K562 (cell line): ENCODE measurements around the gene ISG20. TPM values are rescaled to one million over a fixed set of nuclear protein-coding genes. Genes with fewer than 3 reads are reported as not detected.

Source experiments
- ATAC-seq: fragments of 200-7000 bp; cut with Tn5 transposase; 3 replicates; pipeline ENCODE4 v1.9.1; 2020; ENCODE audit warnings: moderate library complexity
- BruUV-seq: library from RNA; stranded (reverse); fragments of 400-500 nt; replicated peaks from 2 replicates; lab custom pipeline; 2021; lab: Mats Ljungman, UMichigan
- CTCF ChIA-PET: fragments of 300-600 bp; formaldehyde crosslinking; extraction: SDS; loops from one replicate; lab custom pipeline; 2021; ENCODE audit warnings: low intra/inter-chr PET ratio; lab: Yijun Ruan, JAX
- POLR2A ChIA-PET: fragments of 300-600, 350-650 bp; sonication (Branson Sonifier 250); formaldehyde crosslinking; extraction: SDS; loops from one replicate; lab custom pipeline; 2021; ENCODE audit warnings: antibody characterized with exemption, inconsistent platforms; lab: Yijun Ruan, JAX
- DNase-seq, 4 experiments: peaks; one replicate each; pipeline versions ENCODE4 v3.0.0 to v3.0.0-alpha.2; 2011 to 2018; ENCODE audit warnings: low spot score in 3 of 4, mixed read lengths in 3 of 4; ENCODE audit errors: extremely low read depth in 1 of 4
- FAIRE-seq: peaks from 2 replicates; lab custom pipeline; 2011; peaks lifted over from hg19 to GRCh38; lab: Jason Lieb, UNC
- H2AFZ ChIP-seq: 2 replicates; pipeline ENCODE4 v1.6.0; 2011; ENCODE audit warnings: low read depth, low read length, control low read depth, inconsistent platforms
- H3K27ac ChIP-seq: fragments of 200-600 bp; 3 replicates; pipeline ENCODE4 v1.8.0; 2011; ENCODE audit warnings: low read depth, mild to moderate bottlenecking, control low read depth, inconsistent platforms, low read length, moderate library complexity, mixed read lengths; ENCODE audit errors: extremely low read depth
- H3K27me3 ChIP-seq, 2 experiments: fragments of 300-600 bp in 1 of 2; 2 replicates in 1 of 2; 3 replicates in 1 of 2; pipeline versions ENCODE4 v1.6.0 to v1.8.0; 2011; ENCODE audit warnings: inconsistent platforms in 2 of 2, low read length in 2 of 2, mild to moderate bottlenecking in 1 of 2, mixed read lengths in 1 of 2, moderate library complexity in 1 of 2; ENCODE audit not compliant: control insufficient read depth in 2 of 2, insufficient read depth in 2 of 2
- H3K36me3 ChIP-seq: fragments of 300-600 bp; 3 replicates; pipeline ENCODE4 v1.8.0; 2011; ENCODE audit warnings: mild to moderate bottlenecking, low read length, inconsistent platforms; ENCODE audit not compliant: control insufficient read depth, insufficient read depth
- H3K4me1 ChIP-seq, 2 experiments: fragments of 200-600 bp in 1 of 2; replicated peaks in 1 of 2; 2 replicates in 1 of 2; 3 replicates in 1 of 2; pipeline versions ENCODE4 v1.5.1 to v1.8.0; 2011; ENCODE audit warnings: inconsistent platforms in 2 of 2, low read length in 2 of 2, mild to moderate bottlenecking in 1 of 2, mixed read lengths in 1 of 2, moderate library complexity in 1 of 2; ENCODE audit not compliant: control insufficient read depth in 2 of 2, insufficient read depth in 2 of 2
- H3K4me2 ChIP-seq: 2 replicates; pipeline ENCODE4 v1.6.1; 2011; ENCODE audit warnings: low read length, control low read depth, inconsistent platforms, mixed read lengths; ENCODE audit not compliant: insufficient read depth
- H3K4me3 ChIP-seq: fragments of 200-600 bp; sonication (generic), shearing (Covaris generic); 2 replicates; pipeline ENCODE4 v1.5.1; 2016; ENCODE audit warnings: control low read depth, inconsistent platforms
- H3K79me2 ChIP-seq: fragments of 200-600 bp; 3 replicates; pipeline ENCODE4 v1.8.0; 2011; ENCODE audit warnings: low read length, inconsistent platforms; ENCODE audit not compliant: control insufficient read depth, insufficient read depth
- H3K9ac ChIP-seq, 2 experiments: 2 replicates each; pipeline versions ENCODE4 v1.6.0 to v1.6.1; 2011; ENCODE audit warnings: low read depth in 2 of 2, low read length in 2 of 2, control low read depth in 1 of 2, inconsistent platforms in 1 of 2, mild to moderate bottlenecking in 1 of 2, mixed read lengths in 1 of 2; ENCODE audit not compliant: insufficient read depth in 1 of 2
- H3K9me1 ChIP-seq: one replicate; pipeline ENCODE4 v1.6.0; 2011; ENCODE audit warnings: inconsistent platforms, mild to moderate bottlenecking, low read length, moderate library complexity; ENCODE audit not compliant: control insufficient read depth, insufficient read depth
- H3K9me3 ChIP-seq: replicated peaks from 2 replicates; pipeline ENCODE4 v1.5.1; 2011; ENCODE audit warnings: low read depth, low read length, inconsistent platforms; ENCODE audit not compliant: control insufficient read depth, insufficient read depth
- H4K20me1 ChIP-seq: replicated peaks from 2 replicates; pipeline ENCODE4 v1.6.1; 2011; ENCODE audit warnings: low read length, inconsistent platforms, mixed read lengths; ENCODE audit not compliant: control insufficient read depth, insufficient read depth
- BCL6 ChIP-seq: fragments of 250-450 bp; sonication (Bioruptor Pico); IDR thresholded peaks from 2 replicates; pipeline ENCODE4 v1.4.0; 2020
- HMG20A ChIP-seq: fragments of 450-650 bp; formaldehyde crosslinking; conservative IDR thresholded peaks from 2 replicates; pipeline ENCODE4 v1.4.0; 2020; ENCODE audit warnings: mild to moderate bottlenecking, mixed read lengths
- NCOA4 ChIP-seq: fragments of 450-650 bp; IDR thresholded peaks from 2 replicates; pipeline ENCODE4 v1.6.1; 2018; ENCODE audit warnings: mild to moderate bottlenecking; ENCODE audit not compliant: partially characterized antibody
- POLR2G ChIP-seq: fragments of 200-400 bp; formaldehyde crosslinking; IDR thresholded peaks from 2 replicates; pipeline ENCODE4 v1.6.1; 2017; ENCODE audit warnings: low read depth, mild to moderate bottlenecking, antibody characterized with exemption, low read length, moderate library complexity
- RBFOX2 ChIP-seq: fragments of 200-400 bp; formaldehyde crosslinking; IDR thresholded peaks from 2 replicates; pipeline ENCODE4 v1.6.1; 2017; ENCODE audit warnings: low read depth, mild to moderate bottlenecking, low read length, moderate library complexity
- RBM15 ChIP-seq: fragments of 200-400 bp; formaldehyde crosslinking; IDR thresholded peaks from 2 replicates; pipeline ENCODE4 v1.6.1; 2018; ENCODE audit warnings: mild to moderate bottlenecking, low read length, moderate library complexity; ENCODE audit not compliant: insufficient read depth
- SIX5 ChIP-seq, 2 experiments: IDR thresholded peaks; 2 replicates each; pipeline ENCODE4 v1.6.1; 2011; ENCODE audit warnings: low read length in 2 of 2, borderline replicate concordance in 1 of 2, low read depth in 1 of 2, mild to moderate bottlenecking in 1 of 2, moderate library complexity in 1 of 2; ENCODE audit not compliant: insufficient read depth in 1 of 2
- ZNF717 ChIP-seq: fragments of 250-450 bp; sonication (Bioruptor Pico); IDR thresholded peaks from 2 replicates; pipeline ENCODE4 v1.5.0; 2021
- WGBS: fragments of 100-300 bp; shearing (Covaris generic); methylation state at CpG from one replicate; pipeline ENCODE4 v1.1.6; 2016; ENCODE audit warnings: low coverage, mixed read lengths; ENCODE audit not compliant: insufficient coverage; ENCODE audit errors: missing lambda C conversion rate; 5-methylcytosine and 5-hydroxymethylcytosine counted together
- in situ Hi-C: fragments of 300-500 bp; cut with MboI; formaldehyde crosslinking; loops from 4 replicates; pipeline ENCODE4 v1.15.0; 2018; ENCODE audit warnings: inconsistent platforms, mixed read lengths
- intact Hi-C: fragments of 100-400 bp; cut with micrococcal nuclease; formaldehyde crosslinking; loops from 2 replicates; pipeline ENCODE4 v1.14.2; 2022
- polyA plus RNA-seq, 8 experiments: library from polyadenylated mRNA; depleted of rRNA in 4 of 8; stranded (reverse) in 5 of 8; unstranded in 3 of 8; fragments of >200 nt; fragmentation: Nextera tagmentation in 2 of 8; fragmentation: Illumina TruSeq in 1 of 8; extraction: Ambion mirVana in 2 of 8; extraction: Trizol in 1 of 8; gene quantifications; 2 replicates each; pipeline versions ENCODE4 v1.2.1 to v1.2.3, GENCODE V29; 2011 to 2014; ENCODE audit warnings: inconsistent platforms in 1 of 8, missing spikeins in 1 of 8
- total RNA-seq, 7 experiments: library from RNA; depleted of rRNA in 6 of 7; stranded (reverse); fragments of >200 nt in 6 of 7; fragmentation: Illumina TruSeq in 2 of 7; extraction: Trizol in 2 of 7; gene quantifications; 2 replicates each; pipeline versions ENCODE4 v1.2.1 to v1.2.3, GENCODE V29; 2011 to 2021; ENCODE audit warnings: low replicate concordance in 1 of 7

The ISG20 gene
- total and polyA plus RNA-seq, 9 of the 15 experiments (the other 6 are each of a cell fraction or from before 2014, with no cell fraction given) = 0.06 to 2.1 (median 1.00) TPM

DNA sequence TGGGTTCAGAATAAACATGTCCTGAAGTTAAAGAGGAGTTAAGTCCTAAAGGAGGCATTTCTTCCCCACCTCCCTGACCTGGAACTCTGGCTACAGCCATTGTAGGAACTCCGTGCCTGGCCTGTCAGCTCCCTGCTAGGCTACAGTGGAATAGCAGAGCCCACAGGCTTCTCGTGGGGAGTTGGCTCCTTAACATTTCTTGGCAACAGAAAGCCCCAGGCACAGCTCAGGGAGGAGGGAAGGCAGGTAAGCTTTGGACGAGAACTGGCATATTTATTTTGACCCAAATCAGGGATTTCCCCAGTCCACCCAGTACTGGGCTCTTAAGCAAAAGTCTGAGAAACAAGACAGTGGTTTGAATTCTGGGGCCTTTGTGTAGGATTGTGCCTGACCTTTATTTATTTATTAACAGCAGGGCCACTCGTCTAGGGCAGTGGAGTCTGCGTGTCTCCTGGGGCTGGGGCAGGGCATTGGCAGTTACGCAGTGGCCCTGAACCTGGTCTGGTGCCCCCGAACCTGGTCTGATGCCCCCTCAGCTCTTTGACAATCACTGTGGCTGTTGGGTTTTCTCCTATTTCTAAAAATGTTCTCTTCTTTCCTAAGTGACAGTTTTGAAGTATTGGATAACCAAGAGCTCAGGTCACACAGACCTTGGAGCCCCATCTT is 7.9 kb upstream of the ISG20 start:
- H3K4me3 ChIP-seq = no peak overlapping the region
- intact Hi-C loops = no loop called here
- no peak for TF ChIP-seq SIX5 (IDR thresholded peaks at IDR 0.05; ENCODE audit: borderline replicate concordance in 1 of 2, insufficient read depth in 1 of 2, low read depth in 1 of 2, low read length in 2 of 2)
- TF ChIP-seq, all 486 proteins: peak for 0
- Histone ChIP-seq H3K9me3 (no peaks in the 10 kb centered on the region), H2AFZ (no peak overlapping the region), H3K27ac (no peak overlapping the region), H3K9me1 (no peaks in the 10 kb centered on the region), H3K4me2 (no peak overlapping the region), H3K27me3 (no peaks in the 10 kb centered on the region), H4K20me1 (peaks cover 30% of the 10 kb centered on the region), H3K79me2 (peaks cover 27% of the 10 kb centered on the region), H3K9ac (no peak overlapping the region), H3K36me3 (peaks cover 88% of the 10 kb centered on the region), H3K4me1 (peaks cover 0 to 21% of the 10 kb centered on the region in 2 experiments; a peak in 3 of 5 replicates)
- ATAC-seq (no peak), FAIRE-seq (no peak), DNase-seq (no peak)
- CTCF ChIA-PET = no interaction called here
- no TSS peak for BruUV-seq
- POLR2A ChIA-PET = interaction anchor here (0.6 to 1.4 kb wide), 4 partner anchors 9 to 16 kb away, joined by 3 to 6 read pairs (median 4); partner anchors contain the start of gene AEN
- 94% methylated on average over 7 of the region's 7 CpGs for WGBS
- in situ Hi-C loops = no loop called here

DNA sequence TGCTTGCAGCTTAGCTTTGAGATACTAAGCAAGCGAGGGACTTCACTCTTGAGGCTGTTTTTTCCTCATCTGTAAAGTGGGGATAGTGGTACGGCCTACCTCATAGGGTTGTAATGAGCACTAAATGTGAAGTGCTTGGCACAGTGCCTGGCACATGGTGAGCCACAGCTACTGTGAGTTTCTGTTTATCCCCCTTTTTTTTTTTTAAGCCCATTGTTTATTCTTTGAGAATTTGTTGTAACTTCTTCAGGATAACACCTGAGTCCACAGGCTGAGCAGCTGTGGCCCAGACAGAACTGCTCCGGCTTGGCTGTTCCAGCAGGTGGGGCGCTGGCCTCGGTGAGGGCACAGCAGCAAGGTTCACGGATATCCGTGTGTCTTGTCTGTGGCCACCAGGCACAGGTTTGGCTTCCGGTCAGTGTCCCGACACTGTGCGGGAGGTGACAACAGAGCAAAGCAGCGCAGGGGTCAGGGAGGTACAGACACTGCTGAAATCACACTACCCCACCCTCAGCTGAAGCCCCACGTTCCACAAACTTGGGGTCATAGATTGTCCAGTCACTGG is 7.3 kb upstream of the ISG20 start:
- in situ Hi-C loops = no loop called here
- Histone ChIP-seq H4K20me1 (peaks cover 26% of the 10 kb centered on the region), H2AFZ (no peak overlapping the region), H3K4me2 (no peak overlapping the region), H3K4me1 (peaks cover 0 to 15% of the 10 kb centered on the region in 2 experiments; a peak in 2 of 5 replicates), H3K27me3 (no peaks in the 10 kb centered on the region), H3K9ac (0 out of 4 replicates have a peak overlapping the region, but pooled peaks of 1 of the 2 experiments have one; percentile 21), H3K9me1 (no peaks in the 10 kb centered on the region), H3K4me3 (no peak overlapping the region), H3K27ac (no peak overlapping the region), H3K9me3 (no peaks in the 10 kb centered on the region), H3K36me3 (peaks cover 82% of the 10 kb centered on the region)
- CTCF ChIA-PET = no interaction called here
- no peak for ATAC-seq
- intact Hi-C loops = no loop called here
- FAIRE-seq = no peak
- no TSS peak for BruUV-seq
- no peak for TF ChIP-seq RBM15
- TF ChIP-seq ZNF717 = no peak
- TF ChIP-seq POLR2G = 0 out of 2 replicates have a peak, but pooled peaks have one; percentile 38
- TF ChIP-seq RBFOX2 = peak; percentile 40; the same call in 1 of the 2 replicates
- no peak for TF ChIP-seq BCL6 (CRISPR knock-in tag)
- no peak for TF ChIP-seq NCOA4
- TF ChIP-seq HMG20A (CRISPR knock-in tag) = no peak
- TF ChIP-seq, all 486 proteins: peak for 2
- WGBS = 87% methylated on average over 12 of the region's 12 CpGs
- no peak for DNase-seq
- POLR2A ChIA-PET = interaction anchor here (0.6 to 1.4 kb wide), 4 partner anchors 10 to 164 kb away, joined by 3 to 6 read pairs (median 4); partner anchors contain the start of genes AEN, MRPL46 and MRPS11
- H3K79me2 ChIP-seq = peaks cover 20% of the 10 kb centered on the region
